Right cardiac atrium (tissue), 5 donors: ENCODE results near the gene FKBP1B. TPM values are rescaled to one million over a fixed set of nuclear protein-coding genes. Genes with fewer than 3 reads are reported as not detected.
"Not testable (repeated sequence)": the region's sequence is repeated elsewhere in the genome, so short reads cannot be mapped to it uniquely, and the experiment has no call there.

Source experiments
- ATAC-seq, 2 donors: fragments of 200-7000 bp; cut with Tn5 transposase; one replicate each; pipeline versions ENCODE4 v1.8.0 to v1.9.1; 2020; ENCODE audit warnings: moderate library complexity in 2 of 2, mild to moderate bottlenecking in 1 of 2
- DNase-seq, 3 donors: peaks; one replicate each; pipeline ENCODE4 v3.0.0-alpha.2; 2020
- H3K27ac ChIP-seq: one replicate; pipeline ENCODE4 v1.5.1; 2013; ENCODE audit warnings: mild to moderate bottlenecking, low read length, control low read depth, moderate library complexity
- H3K27me3 ChIP-seq: one replicate; pipeline ENCODE4 v1.6.1; 2013; ENCODE audit not compliant: control insufficient read depth, insufficient read depth
- H3K4me1 ChIP-seq: one replicate; pipeline ENCODE4 v1.6.1; 2013; ENCODE audit warnings: low read length; ENCODE audit not compliant: control insufficient read depth, insufficient read depth
- H3K4me3 ChIP-seq: one replicate; pipeline ENCODE4 v1.5.1; 2013; ENCODE audit warnings: low read length, control low read depth
- H3K9me3 ChIP-seq: one replicate; pipeline ENCODE4 v1.6.1; 2013; ENCODE audit warnings: low read length; ENCODE audit not compliant: control insufficient read depth
- WGBS: extraction: QIAGEN DNeasy Blood & Tissue Kit; methylation state at CpG from one replicate; pipeline ENCODE4 v1.1.7; 2013; 5-methylcytosine and 5-hydroxymethylcytosine counted together
- intact Hi-C, 4 donors: fragments of 100-400 bp; cut with DNase I; formaldehyde crosslinking; loops; one replicate each; pipeline versions ENCODE4 v1.11.0 to v1.14.0; 2022 to 2023
- polyA plus RNA-seq: library from polyadenylated mRNA; stranded (reverse); fragments of 200-250 nt; gene quantifications from one replicate; pipeline ENCODE4 v1.2.3, GENCODE V29; 2013
- total RNA-seq, 4 donors: library from RNA; stranded (reverse); fragmentation: NEBNext Ultra II Directional; extraction: Animal tissue kit (Norgen Biotek cat#: 25700); gene quantifications; one replicate each; pipeline ENCODE4 v1.2.1, GENCODE V29; 2021
- donor health status: healthy with polysubstance abuse.
- donor health status: DM: no; HTN: yes; CAD: no.
- donor health status: DM: no; HTN: no; CAD: no.
- donor health status: DM: no; HTN: yes; CAD: no; lungs with severe emphysema.
- donor health status: DM: yes; HTN: yes; CAD: no.

FKBP1B gene
- total and polyA plus RNA-seq, 5 donors: 2.7 to 5.1 (median 4.3) TPM

GRCh38 chr2:24085200-24085489, 35.6 kb downstream of the FKBP1B start:
- no peak for DNase-seq
- ATAC-seq: peak; percentile 1 to 18
- no peaks in the 10 kb centered on the region for H3K4me1 ChIP-seq
- no peaks in the 10 kb centered on the region for H3K27me3 ChIP-seq
- no peaks in the 10 kb centered on the region for H3K9me3 ChIP-seq
- peak overlapping the region; percentile 99 for H3K27ac ChIP-seq
- 7% methylated on average over 11 of the region's 11 CpGs for WGBS
- H3K4me3 ChIP-seq: peak overlapping the region; percentile 64
- intact Hi-C loops: loop anchor here in 2 of 4 donors (10.0 kb wide), 1 partner anchor 160 kb away; the partner anchor contains the start of gene ATAD2B (in 2 of the 2)

DNA sequence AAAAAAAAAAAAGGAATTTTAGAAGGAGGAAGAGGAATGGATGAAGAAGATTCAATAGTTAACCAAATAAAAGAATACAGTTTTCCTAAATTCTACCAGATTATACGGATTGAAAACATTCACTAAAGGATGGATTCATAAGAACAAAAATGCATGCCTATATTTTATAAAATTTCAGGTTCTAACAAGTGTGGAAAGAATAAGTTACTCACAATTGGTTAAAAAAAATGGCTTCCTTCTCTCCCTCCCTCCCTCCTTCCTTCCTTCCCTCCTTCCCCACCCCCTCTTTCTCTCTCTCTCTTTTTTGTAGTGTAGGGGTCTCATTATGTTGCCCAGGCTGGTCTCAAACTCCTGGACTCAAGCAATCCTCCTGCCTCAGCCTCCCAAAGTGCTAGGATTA, 36.7 kb downstream of the FKBP1B start:
- ATAC-seq (no peak), DNase-seq (no peak)
- 94% methylated on average over 1 of the region's 1 CpG for WGBS
- H3K27me3 ChIP-seq: no peaks in the 10 kb centered on the region
- H3K27ac ChIP-seq: no peak overlapping the region
- no peaks in the 10 kb centered on the region for H3K4me1 ChIP-seq
- H3K9me3 ChIP-seq: no peaks in the 10 kb centered on the region
- intact Hi-C loops: loop anchor here in 2 of 4 donors (10.0 kb wide), 1 partner anchor 161 kb away; the partner anchor contains the start of gene ATAD2B (in 2 of the 2)
- H3K4me3 ChIP-seq: no peak overlapping the region

GRCh38 chr2:24087032-24087431, 37.5 kb downstream of the FKBP1B start:
- no peaks in the 10 kb centered on the region for H3K4me1 ChIP-seq
- no peaks in the 10 kb centered on the region for H3K27me3 ChIP-seq
- 92% methylated on average over 3 of the region's 3 CpGs for WGBS
- intact Hi-C loops: loop anchor here in 2 of 4 donors (10.0 kb wide), 1 partner anchor 162 kb away; the partner anchor contains the start of gene ATAD2B (in 2 of the 2)
- H3K9me3 ChIP-seq: no peaks in the 10 kb centered on the region
- H3K4me3 ChIP-seq: no peak overlapping the region
- H3K27ac ChIP-seq: no peak overlapping the region
- no peak for ATAC-seq
- DNase-seq: no peak

DNA sequence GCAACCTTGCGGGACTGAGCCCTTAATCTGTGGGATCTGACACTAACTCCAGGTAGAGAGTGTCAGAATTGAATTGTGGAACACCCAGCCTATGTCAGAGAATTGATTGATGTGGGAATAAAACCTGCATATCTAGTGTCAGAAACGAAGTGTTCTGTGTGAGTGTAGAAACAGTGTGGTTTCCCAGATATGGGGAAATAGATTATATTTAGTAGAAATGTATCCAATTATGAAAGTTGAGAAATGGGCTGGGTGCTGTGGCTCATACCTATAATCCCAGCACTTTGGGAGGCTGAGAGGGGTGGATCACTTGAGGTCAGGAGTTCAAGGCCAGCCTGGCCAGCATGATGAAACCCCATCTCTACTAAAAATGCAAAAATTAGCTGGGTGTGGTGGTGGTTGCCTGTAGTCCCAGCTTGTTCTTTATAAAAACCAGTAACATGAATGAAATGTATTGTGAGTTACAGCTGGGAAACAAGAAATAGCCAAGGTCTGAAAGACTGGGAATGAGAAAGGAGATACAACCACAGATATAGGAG, 39.3 kb downstream of the FKBP1B start:
- Histone ChIP-seq H3K27me3 (no peaks in the 10 kb centered on the region), H3K9me3 (no peaks in the 10 kb centered on the region), H3K4me3 (no peak overlapping the region), H3K27ac (no peak overlapping the region), H3K4me1 (no peaks in the 10 kb centered on the region)
- intact Hi-C loops: loop anchor here in 2 of 4 donors (10.0 kb wide), 1 partner anchor 164 kb away; the partner anchor contains the start of gene ATAD2B (in 2 of the 2)
- no peak for ATAC-seq
- DNase-seq: no peak
- WGBS: 93% methylated on average over 2 of the region's 2 CpGs

DNA sequence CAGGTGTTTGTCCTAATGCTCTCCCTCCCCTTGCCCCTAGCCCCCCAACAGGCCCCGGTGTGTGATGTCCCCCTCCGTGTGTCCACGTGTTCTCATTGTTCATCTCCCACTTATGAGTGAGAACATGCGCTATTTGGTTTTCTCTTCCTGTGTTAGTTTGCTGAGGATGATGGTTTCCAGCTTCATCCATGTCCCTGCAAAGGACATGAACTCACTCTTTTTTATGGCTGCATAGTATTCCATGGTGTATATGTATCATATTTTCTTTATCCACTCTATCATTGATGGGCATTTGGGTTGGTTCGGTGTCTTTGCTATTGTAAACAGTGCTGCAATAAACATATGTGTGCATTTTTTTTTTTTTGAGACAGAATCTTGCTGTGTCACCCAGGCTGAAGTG, 43.7 kb downstream of the FKBP1B start:
- 98% methylated on average over 5 of the region's 5 CpGs for WGBS
- H3K4me3 ChIP-seq, H3K9me3 ChIP-seq, H3K27me3 ChIP-seq, H3K27ac ChIP-seq, ATAC-seq, H3K4me1 ChIP-seq, intact Hi-C loops, DNase-seq: not testable (repeated sequence)

- H3K4me1 ChIP-seq, intact Hi-C loops, ATAC-seq, H3K27ac ChIP-seq, DNase-seq, H3K27me3 ChIP-seq, H3K4me3 ChIP-seq, H3K9me3 ChIP-seq: not testable (repeated sequence)
- WGBS: 87% methylated on average over 17 of the region's 17 CpGs
These were observed 45.7 kb downstream of the FKBP1B start for GRCh38 chr2:24095171-24095677.

DNA sequence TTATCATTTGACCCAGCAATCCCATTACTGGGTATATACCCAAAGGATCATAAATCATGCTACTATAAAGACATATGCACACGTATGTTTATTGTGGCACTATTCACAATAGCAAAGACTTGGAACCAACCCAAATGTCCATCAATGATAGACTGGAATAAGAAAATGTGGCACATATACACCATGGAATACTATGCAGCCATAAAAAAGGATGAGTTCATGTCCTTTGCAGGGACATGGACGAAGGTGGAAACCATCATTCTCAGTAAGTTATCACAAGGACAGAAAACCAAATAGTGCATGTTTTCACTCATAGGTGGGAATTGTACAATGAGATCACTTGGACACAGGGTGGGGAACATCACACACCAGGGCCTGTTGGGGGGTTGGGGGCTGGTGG, 51.2 kb downstream of the FKBP1B start:
- H3K4me3 ChIP-seq, H3K4me1 ChIP-seq, ATAC-seq, H3K9me3 ChIP-seq, DNase-seq, intact Hi-C loops, H3K27me3 ChIP-seq, H3K27ac ChIP-seq: not testable (repeated sequence)
- WGBS: 99% methylated on average over 2 of the region's 2 CpGs

GRCh38 chr2:24101992-24102391, 52.5 kb downstream of the FKBP1B start:
- 96% methylated on average over 2 of the region's 2 CpGs for WGBS
- DNase-seq (no peak), ATAC-seq (no peak)
- Histone ChIP-seq H3K9me3 (no peaks in the 10 kb centered on the region), H3K27me3 (no peaks in the 10 kb centered on the region), H3K27ac (no peak overlapping the region), H3K4me1 (no peaks in the 10 kb centered on the region), H3K4me3 (no peak overlapping the region)
- intact Hi-C loops: no loop called here

DNA sequence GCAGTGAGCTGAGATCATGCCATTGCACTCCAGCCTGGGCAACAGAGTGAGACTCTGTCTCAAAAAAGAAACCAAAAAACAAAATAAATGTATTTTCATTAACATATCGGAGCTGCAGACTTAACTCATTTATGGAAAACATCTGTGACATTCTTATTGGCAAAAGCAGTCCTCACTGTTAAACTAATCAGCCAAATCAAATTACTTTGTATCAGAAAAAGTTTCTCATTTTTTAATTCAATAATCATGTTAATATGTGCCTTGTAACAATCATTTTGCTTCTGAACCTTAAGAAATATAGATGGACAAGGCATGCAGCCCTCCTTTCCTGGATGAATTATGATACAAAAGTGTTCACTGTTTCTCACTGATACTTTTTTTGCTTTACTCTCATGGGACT, 53.1 kb downstream of the FKBP1B start:
- ATAC-seq: no peak
- no peaks in the 10 kb centered on the region for H3K9me3 ChIP-seq
- H3K27me3 ChIP-seq: no peaks in the 10 kb centered on the region
- H3K27ac ChIP-seq: no peak overlapping the region
- WGBS: 96% methylated on average over 1 of the region's 1 CpG
- no peak overlapping the region for H3K4me3 ChIP-seq
- no peak for DNase-seq
- intact Hi-C loops: no loop called here
- no peaks in the 10 kb centered on the region for H3K4me1 ChIP-seq

- intact Hi-C loops: no loop called here
- peak in 1 of 2 donors; percentile 13 for ATAC-seq
- WGBS: 95% methylated on average over 8 of the region's 8 CpGs
- Histone ChIP-seq H3K4me3 (no peak overlapping the region), H3K27ac (no peak overlapping the region), H3K9me3 (no peaks in the 10 kb centered on the region), H3K27me3 (no peaks in the 10 kb centered on the region), H3K4me1 (no peaks in the 10 kb centered on the region)
- DNase-seq: no peak
These were observed 54.6 kb downstream of the FKBP1B start for GRCh38 chr2:24104110-24104650.

DNA sequence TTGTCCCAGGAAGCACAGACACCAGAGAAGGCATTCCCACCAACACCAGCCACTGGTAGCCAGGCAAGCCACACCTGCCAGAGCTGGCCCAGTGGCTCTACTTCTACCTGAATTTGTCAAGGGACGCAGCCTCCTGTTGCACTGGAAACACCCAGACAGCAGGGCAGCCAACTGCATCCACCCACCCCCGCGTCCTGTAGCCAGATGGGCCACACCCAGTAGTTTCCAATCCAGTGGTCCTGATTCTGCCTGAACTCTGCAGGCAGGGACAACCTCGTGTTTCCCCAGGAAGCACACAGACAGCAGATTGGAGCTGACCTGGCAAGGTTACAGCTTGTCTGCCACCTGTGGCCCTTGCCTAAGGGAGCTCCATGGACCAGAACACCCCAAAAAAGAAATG, 55.4 kb downstream of the FKBP1B start:
- WGBS: 75% methylated on average over 4 of the region's 4 CpGs
- intact Hi-C loops: no loop called here
- Histone ChIP-seq H3K4me1 (no peaks in the 10 kb centered on the region), H3K27ac (no peak overlapping the region), H3K27me3 (no peaks in the 10 kb centered on the region), H3K9me3 (no peaks in the 10 kb centered on the region), H3K4me3 (no peak overlapping the region)
- DNase-seq (no peak), ATAC-seq (peak; percentile 40 to 79)
